ENCODE measurements around the gene SMIM13.

GRCh38 chr6:11096109-11096508, 2.5 kb downstream of the SMIM13 start:
- TF ChIP-seq CTCF (IDR thresholded peaks at IDR 0.05), result no peak
- TF ChIP-seq EP300 (IDR thresholded peaks at IDR 0.05; ENCODE audit: low read depth), result no peak

Data from transverse colon (tissue), 3 donors.